Fibroblast of skin of right quadriceps (primary cell): ENCODE results near the gene MKI67.

ENCODE experiments used
- DNase-seq: peaks from one replicate; pipeline ENCODE4 v3.0.0-alpha.2; 2013

Gene MKI67

GRCh38 chr10:128049226-128050120, 76.8 kb downstream of the MKI67 start:
- no peak for DNase-seq

DNA sequence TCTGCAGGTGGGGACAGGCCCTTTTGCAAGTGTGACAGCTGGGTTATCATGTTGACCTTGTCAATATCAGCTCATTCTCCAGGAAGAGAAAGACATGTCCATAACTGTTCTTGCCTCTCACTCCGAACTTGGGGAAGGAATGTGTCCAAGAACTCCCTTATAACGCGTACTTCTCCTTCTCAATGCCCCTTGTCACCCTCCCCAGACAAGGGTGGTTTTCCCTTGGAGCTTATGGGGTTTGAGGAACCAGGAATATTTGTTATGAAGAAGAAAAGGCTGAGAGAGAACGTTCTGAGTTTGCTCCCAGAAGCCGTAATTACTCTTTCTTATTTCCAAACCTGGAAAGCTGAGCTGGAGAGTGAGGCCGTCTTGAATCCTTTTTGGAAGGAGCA, 77.4 kb downstream of the MKI67 start:
- no peak for DNase-seq

- DNase-seq: peak; percentile 7
Measured at GRCh38 chr10:128047991-128048818, 78.0 kb downstream of the MKI67 start.

DNA sequence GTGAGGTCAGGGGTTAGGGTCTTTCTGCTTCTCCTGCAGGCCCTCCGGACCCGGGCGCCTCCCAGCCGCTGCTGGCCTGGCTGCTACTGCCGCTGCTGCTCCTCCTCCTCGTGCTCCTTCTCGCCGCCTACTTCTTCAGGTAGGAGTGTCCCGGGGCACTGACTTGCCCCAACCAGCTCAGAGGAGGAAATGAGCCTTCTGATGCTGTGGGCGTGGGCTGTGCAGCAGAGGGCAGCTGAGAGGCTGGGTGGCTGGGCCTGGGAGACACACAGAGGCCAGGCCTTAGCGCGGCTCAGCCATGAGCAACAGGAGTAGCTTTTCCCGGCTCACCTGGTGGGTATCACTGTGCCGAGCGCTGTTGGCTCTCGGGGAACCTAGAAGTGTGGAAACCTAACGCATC, 78.9 kb downstream of the MKI67 start:
- no peak for DNase-seq

GRCh38 chr10:128046953-128047290, 79.3 kb downstream of the MKI67 start:
- no peak for DNase-seq
